Pancreas (tissue), 10 donors: ENCODE results near the gene BCR. TPM values are rescaled to one million over a fixed set of nuclear protein-coding genes. Genes with fewer than 3 reads are reported as not detected.

Experiments
- ATAC-seq, 4 donors: fragments of 200-7000 bp; cut with Tn5 transposase; one replicate each; pipeline versions ENCODE4 v1.8.0 to v1.9.1; 2020; ENCODE audit warnings: mild to moderate bottlenecking in 4 of 4, moderate library complexity in 4 of 4
- DNase-seq, 6 donors: peaks; one replicate each; pipeline ENCODE4 v3.0.0-alpha.2; 2020
- FAIRE-seq: peaks from 2 replicates; lab custom pipeline; 2012; peaks lifted over from hg19 to GRCh38; lab: Jason Lieb, UNC
- H3K27ac ChIP-seq, 4 donors: fragments of 200-600 bp; sonication (generic); 1 replicate in 3 of 4; 2 replicates in 1 of 4; pipeline versions ENCODE4 v1.5.0 to v1.8.0; 2020
- H3K27me3 ChIP-seq, 4 donors: fragments of 200-600 bp; one replicate each; pipeline ENCODE4 v1.8.0; 2021
- H3K36me3 ChIP-seq, 3 donors: fragments of 200-600 bp; sonication (generic) in 1 of 3; one replicate each; pipeline versions ENCODE4 v1.5.0 to v1.8.0; 2020 to 2021
- H3K4me1 ChIP-seq, 3 donors: fragments of 200-600 bp; one replicate each; pipeline ENCODE4 v1.8.0; 2021
- H3K4me3 ChIP-seq, 4 donors: fragments of 200-600 bp; sonication (generic) in 2 of 4; one replicate each; pipeline versions ENCODE4 v1.5.0 to v1.8.0; 2020 to 2021
- H3K9me3 ChIP-seq, 4 donors: fragments of 200-600 bp; one replicate each; pipeline ENCODE4 v1.8.0; 2021
- CTCF ChIP-seq, 4 donors: fragments of 200-600 bp; sonication (generic) in 3 of 4; IDR thresholded peaks; one replicate each; pipeline versions ENCODE4 v1.5.0 to v1.8.0; 2021; ENCODE audit warnings: antibody characterized with exemption in 4 of 4
- WGBS, 2 donors: extraction: QIAGEN DNeasy Blood & Tissue Kit; methylation state at CpG; one replicate each; pipeline ENCODE4 v1.1.7; 2013; 5-methylcytosine and 5-hydroxymethylcytosine counted together
- intact Hi-C, 3 donors: fragments of 100-400 bp; cut with DNase I; formaldehyde crosslinking; loops; one replicate each; pipeline versions ENCODE4 v1.11.1 to v1.14.2; 2022
- polyA plus RNA-seq, 2 donors: library from polyadenylated mRNA; stranded (reverse); fragments of 200-250 nt; gene quantifications; one replicate each; pipeline ENCODE4 v1.2.3, GENCODE V29; 2013
- total RNA-seq, 6 donors: library from RNA; stranded (reverse); fragmentation: NEBNext Ultra II Directional in 4 of 6; extraction: Animal tissue kit (Norgen Biotek cat#: 25700) in 4 of 6; gene quantifications; one replicate each; pipeline versions ENCODE4 v1.2.1 to v1.2.4, GENCODE V29; 2021 to 2023
- donor health status: healthy with polysubstance abuse.
- donor health status: DM: no; HTN: no; CAD: no; lungs with moderate emphysema.
- donor health status: DM: no; HTN: no; CAD: no.
- donor health status: control.
- donor health status: control.
- donor health status: Bipolar disorder and iron deficiency.
- donor health status: DM: yes; HTN: yes; CAD: no.
- donor health status: DM: no; HTN: no; CAD: no.
- donor health status: DM: no; HTN: no; CAD: no.
- donor health status: DM: yes; HTN: yes; CAD: no.

Gene BCR
- total and polyA plus RNA-seq, 8 donors = 15.5 to 35.9 (median 18.1) TPM

- Histone ChIP-seq H3K36me3 (no peaks in the 10 kb centered on the region), H3K9me3 (no peaks in the 10 kb centered on the region), H3K4me1 (no peaks in the 10 kb centered on the region), H3K27ac (no peak overlapping the region), H3K27me3 (no peaks in the 10 kb centered on the region), H3K4me3 (no peak overlapping the region)
- FAIRE-seq (no peak), DNase-seq (peak in 2 of 6 donors; percentile 27 to 35), ATAC-seq (no peak)
- WGBS, 2 donors = 86 to 89% methylated on average over 21 of the region's 21 CpGs
- intact Hi-C loops = no loop called here
- TF ChIP-seq CTCF (IDR thresholded peaks at IDR 0.05) = no peak
Observed at GRCh38 chr22:23302171-23303002, 122.1 kb downstream of the BCR start.

- H3K27me3 ChIP-seq = no peaks in the 10 kb centered on the region
Observed at GRCh38 chr22:23305321-23305910, 125.1 kb downstream of the BCR start.

GRCh38 chr22:23305922-23306374 lies 125.6 kb downstream of the BCR start:
- 72 to 81% methylated on average over 11 of the region's 11 CpGs for WGBS, 2 donors
- no peak for TF ChIP-seq CTCF (IDR thresholded peaks at IDR 0.05)

More at GRCh38 chr22:23305321-23305910, 125.1 kb downstream of the BCR start:
- FAIRE-seq = no peak
- Histone ChIP-seq H3K36me3 (no peaks in the 10 kb centered on the region), H3K4me1 (no peaks in the 10 kb centered on the region), H3K9me3 (no peaks in the 10 kb centered on the region), H3K27ac (peak overlapping the region in 1 of 4 donors; percentile 28), H3K4me3 (no peak overlapping the region)
- intact Hi-C loops = no loop called here
- ATAC-seq = peak in 1 of 4 donors; percentile 27
- DNase-seq = peak in 4 of 6 donors; percentile 8 to 43 (median 21)
- WGBS, 2 donors = 89 to 94% methylated on average over 9 of the region's 9 CpGs
- TF ChIP-seq CTCF (IDR thresholded peaks at IDR 0.05) = no peak

GRCh38 chr22:23306438-23306921 lies 126.2 kb downstream of the BCR start:
- intact Hi-C loops = no loop called here
- no peaks in the 10 kb centered on the region for H3K27me3 ChIP-seq
- no peak for TF ChIP-seq CTCF (IDR thresholded peaks at IDR 0.05)
- peak in 2 of 4 donors; percentile 6 to 37 for ATAC-seq
- H3K27ac ChIP-seq = no peak overlapping the region
- no peaks in the 10 kb centered on the region for H3K36me3 ChIP-seq
- WGBS, 2 donors = 78 to 80% methylated on average over 11 of the region's 11 CpGs
- no peaks in the 10 kb centered on the region for H3K4me1 ChIP-seq
- no peak for FAIRE-seq
- H3K4me3 ChIP-seq = no peak overlapping the region
- DNase-seq = peak in 2 of 6 donors; percentile 10 to 60
- no peaks in the 10 kb centered on the region for H3K9me3 ChIP-seq

More at GRCh38 chr22:23305922-23306374, 125.6 kb downstream of the BCR start:
- ATAC-seq = peak in 2 of 4 donors; percentile 46 to 71
- Histone ChIP-seq H3K4me3 (no peak overlapping the region), H3K27ac (peak overlapping the region in 1 of 4 donors; percentile 28), H3K9me3 (no peaks in the 10 kb centered on the region), H3K4me1 (no peaks in the 10 kb centered on the region), H3K36me3 (no peaks in the 10 kb centered on the region), H3K27me3 (no peaks in the 10 kb centered on the region)
- no peak for FAIRE-seq
- peak in 3 of 6 donors; percentile 12 to 54 (median 43) for DNase-seq
- intact Hi-C loops = no loop called here
